Activated T-cell treated with anti-CD3 and anti-CD28 coated beads, Interleukin-2, amount 50 U/mL, for 24 hours (primary cell): ENCODE results near the gene APOE.
"Not testable (repeated sequence)": the region's sequence is repeated elsewhere in the genome, so short reads cannot be mapped to it uniquely, and the experiment has no call there.

Experiments
- DNase-seq: peaks from one replicate; pipeline ENCODE4 v3.0.0-alpha.2; 2020
- H3K27ac Mint-ChIP-seq: 2 replicates; pipeline ENCODE4 v1.8.0; 2020; ENCODE audit warnings: mild to moderate bottlenecking, mixed read lengths
- H3K27me3 Mint-ChIP-seq: 2 replicates; pipeline ENCODE4 v1.8.0; 2020; ENCODE audit warnings: mixed read lengths
- H3K36me3 Mint-ChIP-seq: 2 replicates; pipeline ENCODE4 v1.8.0; 2020; ENCODE audit warnings: low read depth, mixed read lengths
- H3K4me1 Mint-ChIP-seq: 2 replicates; pipeline ENCODE4 v1.8.0; 2020; ENCODE audit warnings: low read depth, mixed read lengths
- H3K4me3 Mint-ChIP-seq: 2 replicates; pipeline ENCODE4 v1.8.0; 2020; ENCODE audit warnings: mild to moderate bottlenecking, moderate library complexity, mixed read lengths
- H3K9me3 Mint-ChIP-seq: 2 replicates; pipeline ENCODE4 v1.8.0; 2020; ENCODE audit warnings: mixed read lengths

The APOE gene

DNA sequence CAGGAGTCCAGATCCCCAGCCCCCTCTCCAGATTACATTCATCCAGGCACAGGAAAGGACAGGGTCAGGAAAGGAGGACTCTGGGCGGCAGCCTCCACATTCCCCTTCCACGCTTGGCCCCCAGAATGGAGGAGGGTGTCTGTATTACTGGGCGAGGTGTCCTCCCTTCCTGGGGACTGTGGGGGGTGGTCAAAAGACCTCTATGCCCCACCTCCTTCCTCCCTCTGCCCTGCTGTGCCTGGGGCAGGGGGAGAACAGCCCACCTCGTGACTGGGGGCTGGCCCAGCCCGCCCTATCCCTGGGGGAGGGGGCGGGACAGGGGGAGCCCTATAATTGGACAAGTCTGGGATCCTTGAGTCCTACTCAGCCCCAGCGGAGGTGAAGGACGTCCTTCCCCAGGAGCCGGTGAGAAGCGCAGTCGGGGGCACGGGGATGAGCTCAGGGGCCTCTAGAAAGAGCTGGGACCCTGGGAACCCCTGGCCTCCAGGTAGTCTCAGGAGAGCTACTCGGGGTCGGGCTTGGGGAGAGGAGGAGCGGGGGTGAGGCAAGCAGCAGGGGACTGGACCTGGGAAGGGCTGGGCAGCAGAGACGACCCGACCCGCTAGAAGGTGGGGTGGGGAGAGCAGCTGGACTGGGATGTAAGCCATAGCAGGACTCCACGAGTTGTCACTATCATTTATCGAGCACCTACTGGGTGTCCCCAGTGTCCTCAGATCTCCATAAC lies at the start of gene APOE:
APOE (plus strand) TSS at position 360 of the 724 bp plus-strand sequence. CDS start 829 bp downstream, outside the sequence.
- H3K36me3 Mint-ChIP-seq: peaks cover 35% of the 10 kb centered on the region
- no peak within 1 kb of the TSS for H3K4me3 Mint-ChIP-seq
- no peak for DNase-seq
- no peaks in the 10 kb centered on the region for H3K9me3 Mint-ChIP-seq
- no peak within 1 kb of the TSS for H3K27ac Mint-ChIP-seq
- H3K27me3 Mint-ChIP-seq: peaks cover 25% of the 10 kb centered on the region
- peaks cover 15% of the 10 kb centered on the region for H3K4me1 Mint-ChIP-seq

DNA sequence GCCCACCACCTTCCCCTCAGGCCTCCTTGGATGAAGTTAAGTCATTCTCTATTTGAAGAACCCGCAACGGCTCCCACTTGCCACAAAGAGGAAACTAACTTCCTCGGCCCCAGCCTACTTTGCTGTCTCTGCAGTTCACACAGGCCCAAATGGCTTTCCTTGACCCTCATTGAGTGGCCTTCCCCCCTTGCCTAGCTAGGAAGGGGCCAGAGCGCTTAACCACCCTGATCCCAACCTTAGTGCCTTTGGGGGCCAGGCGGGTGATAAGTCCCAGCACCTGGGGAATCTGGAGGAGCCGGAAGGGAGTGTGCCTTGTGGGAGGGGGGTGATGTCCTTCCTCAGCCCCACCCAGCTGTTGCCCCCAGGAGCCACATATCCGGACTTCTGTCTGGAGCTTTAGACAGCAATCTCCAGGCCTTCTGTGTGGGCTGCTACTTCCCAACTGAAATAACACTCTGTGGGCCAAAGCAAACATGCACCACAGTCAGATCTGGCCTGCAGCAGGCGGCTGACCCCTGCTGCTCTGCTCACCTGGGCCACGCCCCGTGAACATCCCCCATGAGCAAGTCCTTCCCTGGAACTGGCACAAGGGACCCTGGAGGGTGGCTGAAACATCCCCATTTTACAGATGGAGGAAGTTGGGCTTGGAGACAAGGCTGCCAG lies 49.0 kb upstream of the APOE start:
- Mint-ChIP-seq H3K9me3 (no peaks in the 10 kb centered on the region), H3K27me3 (peaks cover under 1% of the 10 kb centered on the region), H3K36me3 (no peaks in the 10 kb centered on the region), H3K4me3 (no peak overlapping the region), H3K4me1 (no peaks in the 10 kb centered on the region), H3K27ac (no peak overlapping the region)
- no peak for DNase-seq

DNA sequence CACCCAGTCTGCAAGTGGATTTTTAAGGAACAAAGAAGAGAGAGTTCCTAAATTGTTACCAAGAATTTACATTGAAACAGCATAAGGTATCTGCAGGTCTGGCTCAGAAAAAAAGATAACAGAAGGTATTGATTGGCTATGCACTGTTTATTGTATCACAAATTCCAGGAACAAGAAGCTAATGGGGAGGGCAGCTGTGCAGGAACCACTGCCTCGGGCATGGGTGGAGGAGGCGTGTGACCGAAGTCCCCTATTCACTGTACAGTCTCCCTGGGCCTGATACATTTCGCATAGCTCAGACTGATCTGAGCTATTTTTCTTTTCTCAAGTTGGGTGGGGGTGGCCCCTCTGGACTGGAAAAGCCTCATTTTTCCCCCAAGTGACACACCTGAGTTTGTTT lies 47.8 kb upstream of the APOE start:
- H3K27ac Mint-ChIP-seq: no peak overlapping the region
- DNase-seq: no peak
- peaks cover 5% of the 10 kb centered on the region for H3K27me3 Mint-ChIP-seq
- no peaks in the 10 kb centered on the region for H3K9me3 Mint-ChIP-seq
- H3K4me1 Mint-ChIP-seq: no peaks in the 10 kb centered on the region
- H3K4me3 Mint-ChIP-seq: no peak overlapping the region
- H3K36me3 Mint-ChIP-seq: no peaks in the 10 kb centered on the region

DNA sequence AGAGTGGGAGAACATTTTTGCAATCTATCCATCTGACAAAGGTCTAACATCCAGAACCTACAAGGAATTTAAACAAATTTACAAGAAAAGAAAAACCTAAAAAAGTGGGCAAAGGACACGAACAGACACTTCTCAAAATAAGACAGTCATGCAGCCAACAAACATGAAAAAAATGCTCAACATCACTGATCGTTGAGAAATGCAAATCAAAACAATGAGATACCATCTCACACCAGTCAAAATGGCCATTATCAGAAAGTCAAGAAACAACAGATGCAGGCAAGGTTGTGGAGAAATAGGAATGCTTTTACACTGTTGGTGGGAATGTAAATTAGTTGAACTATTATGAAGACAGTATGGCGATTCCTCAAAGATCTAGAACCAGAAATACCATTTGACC lies 44.0 kb upstream of the APOE start:
- not testable (repeated sequence) for H3K4me3 Mint-ChIP-seq, H3K27me3 Mint-ChIP-seq, DNase-seq, H3K9me3 Mint-ChIP-seq, H3K4me1 Mint-ChIP-seq, H3K27ac Mint-ChIP-seq, H3K36me3 Mint-ChIP-seq

DNA sequence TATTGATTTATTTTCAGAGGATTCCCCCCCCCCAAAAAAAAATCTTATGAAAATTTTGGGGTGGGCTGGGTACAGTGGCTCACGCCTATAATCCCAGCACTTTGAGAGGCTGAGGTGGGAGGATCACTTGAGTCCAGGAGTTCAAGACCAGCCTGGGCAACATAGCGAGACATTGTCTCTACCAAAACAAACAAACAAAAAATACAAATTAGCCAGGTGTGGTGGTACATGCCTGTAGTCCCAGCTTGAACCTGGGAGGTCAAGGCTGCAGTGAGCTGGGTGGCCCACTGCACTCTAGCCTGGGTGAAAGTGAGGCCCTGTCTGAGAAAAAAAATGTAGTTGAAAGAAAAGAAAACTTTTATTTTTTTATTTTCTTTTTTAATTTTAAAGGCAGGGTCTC lies 41.6 kb upstream of the APOE start:
- Mint-ChIP-seq H3K4me3 (no peak overlapping the region), H3K4me1 (no peaks in the 10 kb centered on the region), H3K9me3 (no peaks in the 10 kb centered on the region), H3K36me3 (no peaks in the 10 kb centered on the region), H3K27me3 (peaks cover 5% of the 10 kb centered on the region), H3K27ac (no peak overlapping the region)
- no peak for DNase-seq

DNA sequence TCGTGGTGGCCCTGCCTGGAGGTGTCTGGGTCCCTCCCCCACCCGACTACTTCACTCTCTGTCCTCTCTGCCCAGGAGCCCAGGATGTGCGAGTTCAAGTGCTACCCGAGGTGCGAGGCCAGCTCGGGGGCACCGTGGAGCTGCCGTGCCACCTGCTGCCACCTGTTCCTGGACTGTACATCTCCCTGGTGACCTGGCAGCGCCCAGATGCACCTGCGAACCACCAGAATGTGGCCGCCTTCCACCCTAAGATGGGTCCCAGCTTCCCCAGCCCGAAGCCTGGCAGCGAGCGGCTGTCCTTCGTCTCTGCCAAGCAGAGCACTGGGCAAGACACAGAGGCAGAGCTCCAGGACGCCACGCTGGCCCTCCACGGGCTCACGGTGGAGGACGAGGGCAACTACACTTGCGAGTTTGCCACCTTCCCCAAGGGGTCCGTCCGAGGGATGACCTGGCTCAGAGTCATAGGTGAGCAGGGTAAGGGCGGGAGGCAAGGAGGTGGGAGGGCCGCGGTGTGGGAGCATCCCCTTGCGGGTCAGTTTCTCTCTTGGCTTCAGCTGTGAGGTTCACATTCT lies 40.3 kb upstream of the APOE start:
- no peak overlapping the region for H3K4me3 Mint-ChIP-seq
- no peaks in the 10 kb centered on the region for H3K9me3 Mint-ChIP-seq
- H3K27me3 Mint-ChIP-seq: peaks cover 5% of the 10 kb centered on the region
- H3K36me3 Mint-ChIP-seq: no peaks in the 10 kb centered on the region
- H3K27ac Mint-ChIP-seq: no peak overlapping the region
- no peaks in the 10 kb centered on the region for H3K4me1 Mint-ChIP-seq
- no peak for DNase-seq

DNA sequence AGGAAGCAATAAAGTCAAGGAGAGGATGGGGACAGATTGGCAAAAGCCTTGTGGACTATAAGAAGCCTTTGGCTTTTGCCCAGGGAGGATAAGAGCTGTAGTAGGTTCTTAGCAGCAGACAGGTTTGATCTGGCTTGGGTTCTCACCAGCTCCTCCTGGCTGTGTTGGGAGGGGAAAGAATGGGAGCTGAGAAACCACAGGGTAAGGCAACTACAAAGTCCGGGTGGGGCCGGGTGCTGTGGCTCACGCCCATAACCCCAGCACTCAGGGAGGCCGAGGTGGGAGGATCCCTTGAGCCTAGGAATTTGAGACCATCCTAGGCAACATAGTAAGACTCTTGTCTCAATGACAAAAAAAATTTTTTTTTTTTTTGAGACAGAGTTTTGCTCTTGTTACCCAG lies 38.9 kb upstream of the APOE start:
- no peak for DNase-seq
- no peak overlapping the region for H3K4me3 Mint-ChIP-seq
- H3K36me3 Mint-ChIP-seq: no peaks in the 10 kb centered on the region
- no peak overlapping the region for H3K27ac Mint-ChIP-seq
- H3K9me3 Mint-ChIP-seq: no peaks in the 10 kb centered on the region
- peaks cover 3% of the 10 kb centered on the region for H3K27me3 Mint-ChIP-seq
- H3K4me1 Mint-ChIP-seq: no peaks in the 10 kb centered on the region

DNA sequence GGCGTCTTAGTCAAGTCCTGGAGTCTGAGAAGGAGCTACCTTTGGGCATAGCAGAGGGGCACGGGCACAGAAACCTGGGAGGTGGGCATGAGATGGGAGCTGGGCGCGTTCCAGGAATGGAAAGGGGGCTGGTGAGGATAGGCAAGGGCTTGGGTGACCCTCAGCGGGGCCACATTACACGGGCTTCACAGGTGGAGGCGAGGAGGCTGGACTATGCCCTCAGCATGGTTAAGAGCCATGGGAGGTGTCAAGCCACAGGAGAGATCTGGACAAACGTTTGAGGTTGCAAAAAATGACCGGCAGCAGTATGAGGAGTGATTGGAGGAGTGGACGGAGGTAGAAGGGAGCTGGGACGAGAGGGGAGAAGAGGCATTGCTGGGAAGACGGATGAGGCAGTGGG lies 38.0 kb upstream of the APOE start:
- Mint-ChIP-seq H3K36me3 (no peaks in the 10 kb centered on the region), H3K4me3 (no peak overlapping the region), H3K4me1 (no peaks in the 10 kb centered on the region), H3K27me3 (no peaks in the 10 kb centered on the region), H3K9me3 (no peaks in the 10 kb centered on the region), H3K27ac (no peak overlapping the region)
- DNase-seq: no peak

DNA sequence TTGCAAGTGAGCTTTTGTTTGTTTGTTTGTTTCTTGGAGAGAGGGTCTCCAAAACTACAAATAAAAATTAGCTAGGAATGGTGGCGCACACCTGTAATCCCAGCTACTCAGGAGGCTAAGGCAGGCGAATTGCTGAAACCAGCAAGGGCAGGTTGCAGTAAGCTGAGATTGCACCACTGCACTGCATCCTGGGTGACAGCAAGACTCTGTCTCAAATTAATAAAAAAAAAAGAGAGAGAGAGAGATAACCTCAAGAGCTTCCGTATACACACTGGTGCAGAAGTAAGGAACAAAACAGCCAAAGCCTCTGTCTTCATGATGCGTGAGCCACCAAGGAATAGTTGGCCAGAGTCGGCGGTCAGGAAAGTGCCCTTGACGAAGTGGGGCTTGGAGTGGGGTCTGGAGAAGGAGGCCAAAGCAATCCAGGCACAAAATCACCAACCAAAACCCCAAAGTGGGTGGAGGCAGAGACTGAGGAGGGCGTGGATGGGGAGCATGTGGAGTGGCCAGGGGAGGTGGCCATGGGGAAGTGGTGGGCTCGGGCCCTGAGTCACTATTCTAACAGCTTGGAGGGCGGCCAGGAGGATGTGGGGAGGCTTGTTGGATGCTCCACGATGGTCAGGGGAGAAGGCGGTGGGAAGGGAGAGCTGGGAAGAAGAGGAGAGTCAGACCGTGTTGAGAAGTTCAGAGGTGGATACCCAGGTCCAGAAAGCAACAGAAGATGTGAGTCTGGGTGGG lies 35.7 kb upstream of the APOE start:
- H3K4me1 Mint-ChIP-seq: no peaks in the 10 kb centered on the region
- no peaks in the 10 kb centered on the region for H3K27me3 Mint-ChIP-seq
- no peak for DNase-seq
- H3K36me3 Mint-ChIP-seq: no peaks in the 10 kb centered on the region
- H3K4me3 Mint-ChIP-seq: no peak overlapping the region
- no peak overlapping the region for H3K27ac Mint-ChIP-seq
- H3K9me3 Mint-ChIP-seq: no peaks in the 10 kb centered on the region

DNA sequence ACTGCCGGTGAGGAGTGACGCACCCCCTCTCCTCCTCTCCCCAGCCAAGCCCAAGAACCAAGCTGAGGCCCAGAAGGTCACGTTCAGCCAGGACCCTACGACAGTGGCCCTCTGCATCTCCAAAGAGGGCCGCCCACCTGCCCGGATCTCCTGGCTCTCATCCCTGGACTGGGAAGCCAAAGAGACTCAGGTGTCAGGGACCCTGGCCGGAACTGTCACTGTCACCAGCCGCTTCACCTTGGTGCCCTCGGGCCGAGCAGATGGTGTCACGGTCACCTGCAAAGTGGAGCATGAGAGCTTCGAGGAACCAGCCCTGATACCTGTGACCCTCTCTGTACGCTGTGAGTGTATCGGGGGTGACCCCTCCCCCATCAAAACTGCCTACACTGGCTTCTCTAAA lies 33.8 kb upstream of the APOE start:
- Mint-ChIP-seq H3K4me3 (no peak overlapping the region), H3K27me3 (no peaks in the 10 kb centered on the region), H3K27ac (no peak overlapping the region), H3K4me1 (peaks cover 1% of the 10 kb centered on the region), H3K9me3 (no peaks in the 10 kb centered on the region), H3K36me3 (no peaks in the 10 kb centered on the region)
- DNase-seq: no peak

DNA sequence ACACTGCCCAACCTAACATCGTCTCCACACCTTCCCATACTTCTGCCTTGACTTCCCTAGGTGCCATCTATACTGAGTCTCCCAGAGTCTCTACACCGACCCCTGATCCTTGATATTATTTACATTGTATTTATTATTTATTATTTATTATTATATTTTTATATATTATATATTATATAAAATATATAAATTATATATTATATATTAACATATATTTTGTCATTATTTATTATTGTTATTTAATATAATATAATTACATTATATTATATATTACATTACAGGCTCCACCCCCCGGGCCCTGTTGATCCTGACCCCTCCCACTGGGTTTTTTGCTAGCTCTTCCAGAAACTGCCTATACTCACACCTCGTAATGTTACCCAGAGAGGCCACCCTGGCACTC lies 32.9 kb upstream of the APOE start:
- H3K9me3 Mint-ChIP-seq: no peaks in the 10 kb centered on the region
- no peak overlapping the region for H3K27ac Mint-ChIP-seq
- no peak for DNase-seq
- no peaks in the 10 kb centered on the region for H3K27me3 Mint-ChIP-seq
- peaks cover 9% of the 10 kb centered on the region for H3K4me1 Mint-ChIP-seq
- H3K36me3 Mint-ChIP-seq: no peaks in the 10 kb centered on the region
- no peak overlapping the region for H3K4me3 Mint-ChIP-seq

DNA sequence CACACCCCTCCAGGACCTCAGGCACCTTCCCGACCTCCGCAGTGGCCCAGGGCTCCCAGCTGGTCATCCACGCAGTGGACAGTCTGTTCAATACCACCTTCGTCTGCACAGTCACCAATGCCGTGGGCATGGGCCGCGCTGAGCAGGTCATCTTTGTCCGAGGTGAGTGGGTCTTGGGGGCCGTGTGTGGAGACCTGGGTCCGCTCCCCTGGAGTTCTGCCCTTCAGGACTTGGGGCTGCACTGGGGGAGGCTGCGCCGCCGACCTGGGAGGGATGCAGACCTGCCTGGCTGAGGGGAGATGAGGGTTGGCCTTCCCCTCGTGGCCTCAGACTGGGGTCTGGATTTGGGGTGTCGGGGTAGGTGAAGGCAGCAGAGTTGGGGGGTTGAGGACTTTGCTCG lies 31.3 kb upstream of the APOE start:
- Mint-ChIP-seq H3K36me3 (no peaks in the 10 kb centered on the region), H3K4me1 (peaks cover 9% of the 10 kb centered on the region), H3K4me3 (no peak overlapping the region), H3K9me3 (no peaks in the 10 kb centered on the region), H3K27ac (no peak overlapping the region), H3K27me3 (peaks cover 6% of the 10 kb centered on the region)
- DNase-seq: no peak

DNA sequence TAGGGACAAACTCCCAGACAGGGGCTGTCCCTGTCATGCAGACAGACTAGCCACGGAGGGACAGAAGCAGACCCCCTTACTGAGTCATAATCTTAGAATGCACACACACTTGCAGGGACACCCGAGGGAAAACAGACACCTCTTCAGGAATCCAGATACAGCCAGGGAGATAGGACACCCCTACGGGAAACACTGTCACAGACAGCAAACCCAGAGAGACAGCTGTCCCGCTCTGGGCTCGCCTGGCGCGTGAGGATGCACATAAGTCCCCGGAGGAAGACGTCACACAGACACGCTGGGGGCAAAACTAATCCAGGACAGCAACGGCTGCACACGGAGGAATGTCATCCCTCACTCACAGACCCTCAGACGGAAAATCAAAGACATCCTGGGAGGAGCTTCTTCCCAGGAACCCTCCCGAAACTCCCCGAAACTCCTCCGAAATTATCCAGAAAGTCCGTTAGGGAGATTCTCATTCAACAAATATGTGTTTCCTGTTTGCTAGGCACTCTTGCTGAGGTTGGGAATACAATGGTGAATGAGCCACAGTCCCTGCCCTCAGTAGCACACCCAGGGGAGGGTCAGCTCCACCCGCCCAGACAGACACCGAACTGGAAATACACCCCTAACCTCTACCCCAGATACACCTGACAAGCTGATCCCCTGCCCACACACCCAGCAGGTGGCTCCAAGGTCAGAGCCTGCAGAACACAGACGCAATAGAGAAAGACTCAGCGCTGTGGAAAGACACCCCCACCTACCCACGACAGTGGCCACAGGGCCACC lies 29.7 kb upstream of the APOE start:
- Mint-ChIP-seq H3K9me3 (no peaks in the 10 kb centered on the region), H3K36me3 (no peaks in the 10 kb centered on the region), H3K4me1 (peaks cover 9% of the 10 kb centered on the region), H3K27me3 (peaks cover 6% of the 10 kb centered on the region), H3K27ac (no peak overlapping the region), H3K4me3 (no peak overlapping the region)
- no peak for DNase-seq

DNA sequence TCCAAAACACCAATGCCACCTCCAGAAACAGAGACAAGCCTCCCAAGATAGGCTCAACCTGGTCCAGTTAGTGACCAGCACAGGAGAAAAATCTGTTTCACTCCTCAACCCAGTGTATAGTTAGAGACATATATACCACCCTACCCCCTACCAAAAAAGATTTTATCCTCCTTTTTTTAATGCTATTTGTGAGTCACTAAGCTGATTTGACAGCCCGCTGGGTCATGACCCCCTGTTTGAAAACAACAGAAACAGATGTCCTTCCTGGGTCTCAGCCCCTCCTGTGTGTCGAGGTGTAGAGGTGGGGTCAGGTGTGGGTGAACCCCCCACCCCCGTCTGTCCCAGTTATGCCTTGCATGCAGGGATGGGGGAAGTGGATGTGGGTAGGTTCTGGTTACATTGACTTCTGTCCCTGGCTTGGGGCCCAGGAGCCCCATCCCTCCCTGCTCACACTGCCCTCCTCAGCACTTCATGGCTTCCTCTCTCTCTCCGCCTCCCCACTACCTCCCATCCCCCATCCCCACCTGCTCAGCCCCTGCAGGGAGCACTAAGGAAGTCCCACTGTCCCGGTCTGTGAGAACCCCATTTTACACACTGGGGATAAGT lies 28.6 kb upstream of the APOE start:
- Mint-ChIP-seq H3K36me3 (no peaks in the 10 kb centered on the region), H3K4me1 (peaks cover 9% of the 10 kb centered on the region), H3K9me3 (no peaks in the 10 kb centered on the region), H3K4me3 (no peak overlapping the region), H3K27ac (no peak overlapping the region), H3K27me3 (peaks cover 6% of the 10 kb centered on the region)
- DNase-seq: no peak
